GM03348 (cell line): ENCODE data around the gene HOXD8.

ENCODE experiments used
- DNase-seq: peaks from one replicate; pipeline ENCODE4 v3.0.0; 2012; ENCODE audit warnings: low spot score

Gene HOXD8

GRCh38 chr2:176117162-176117822 is 12.2 kb upstream of the HOXD8 start:
- DNase-seq, result no peak

GRCh38 chr2:176117823-176118371 is 11.6 kb upstream of the HOXD8 start:
- DNase-seq, result no peak

- no peak for DNase-seq
Observed at GRCh38 chr2:176118601-176119339, 10.7 kb upstream of the HOXD8 start.

- DNase-seq, result no peak
Observed at GRCh38 chr2:176120364-176121189, 8.9 kb upstream of the HOXD8 start.

GRCh38 chr2:176121190-176122051 is 8.1 kb upstream of the HOXD8 start:
- no peak for DNase-seq

GRCh38 chr2:176122052-176122682 is 7.3 kb upstream of the HOXD8 start:
- DNase-seq, result peak; percentile 80

GRCh38 chr2:176122683-176123410 is 6.7 kb upstream of the HOXD8 start, which contains the start of gene HOXD9:
Gene HOXD9, plus strand, starts transcription at chr2:176122719. Its CDS starts 50 bp downstream, at chr2:176122769.
- peak; percentile 93 for DNase-seq

- peak; percentile 29 for DNase-seq
Observed at GRCh38 chr2:176123411-176124109, 5.9 kb upstream of the HOXD8 start.

GRCh38 chr2:176124110-176124946 is 5.2 kb upstream of the HOXD8 start:
- no peak for DNase-seq

GRCh38 chr2:176124947-176125771 is 4.3 kb upstream of the HOXD8 start:
- DNase-seq, result no peak

GRCh38 chr2:176125772-176126054 is 3.8 kb upstream of the HOXD8 start:
- no peak for DNase-seq

GRCh38 chr2:176126929-176127773 is 2.4 kb upstream of the HOXD8 start:
- DNase-seq, result peak; percentile 52

- no peak for DNase-seq
Observed at GRCh38 chr2:176127774-176128072, 1.8 kb upstream of the HOXD8 start.

- peak; percentile 47 for DNase-seq
Observed at GRCh38 chr2:176128172-176128981, 1.1 kb upstream of the HOXD8 start.

- DNase-seq, result peak; percentile 65
Observed at GRCh38 chr2:176129813-176130146, 275 bp downstream of the HOXD8 start.

- DNase-seq, result peak; percentile 87
Observed at GRCh38 chr2:176130147-176130956, 847 bp downstream of the HOXD8 start.
